ENCODE measurements around the gene RPS27L.

GRCh38 chr15:63176302-63176701 lies 19.0 kb upstream of the RPS27L start:
- no peak for TF ChIP-seq ZBTB33 (IDR thresholded peaks at IDR 0.05)
- no peak for TF ChIP-seq CTCF (IDR thresholded peaks at IDR 0.05; ENCODE audit: low read depth, low read length, missing input control)
- no peak for TF ChIP-seq SP1 (IDR thresholded peaks at IDR 0.05)
- TF ChIP-seq RAD21 (IDR thresholded peaks at IDR 0.05), result no peak
- TF ChIP-seq FOXA1 (IDR thresholded peaks at IDR 0.05), result no peak
